Left lung (tissue), 10 donors: ENCODE data around the gene RPS16. TPM values are rescaled to one million over a fixed set of nuclear protein-coding genes. Genes with fewer than 3 reads are reported as not detected.

Experiments used
- ATAC-seq: fragments of 200-7000 bp; cut with Tn5 transposase; one replicate; pipeline ENCODE4 v1.9.1; 2020; ENCODE audit warnings: moderate library complexity
- DNase-seq, 4 donors: peaks; one replicate each; pipeline ENCODE4 v3.0.0-alpha.2; 2013 to 2020
- H3K27ac ChIP-seq, 2 donors: fragments of 200-600 bp; sonication (generic) in 1 of 2; one replicate each; pipeline versions ENCODE4 v1.5.0 to v1.8.0; 2020 to 2021
- H3K27me3 ChIP-seq, 2 donors: fragments of 200-600 bp; sonication (generic) in 1 of 2; one replicate each; pipeline versions ENCODE4 v1.5.0 to v1.8.0; 2020 to 2021
- H3K36me3 ChIP-seq, 2 donors: fragments of 200-600 bp; sonication (generic) in 1 of 2; one replicate each; pipeline versions ENCODE4 v1.5.0 to v1.8.0; 2020 to 2021
- H3K4me1 ChIP-seq, 2 donors: fragments of 200-600 bp; one replicate each; pipeline ENCODE4 v1.8.0; 2021
- H3K4me3 ChIP-seq, 2 donors: fragments of 200-600 bp; sonication (generic) in 1 of 2; one replicate each; pipeline versions ENCODE4 v1.5.0 to v1.8.0; 2020 to 2021; ENCODE audit warnings: mild to moderate bottlenecking in 1 of 2
- H3K9me3 ChIP-seq, 2 donors: fragments of 200-600 bp; sonication (generic) in 1 of 2; one replicate each; pipeline versions ENCODE4 v1.5.0 to v1.8.0; 2020 to 2021
- CTCF ChIP-seq, 2 donors: fragments of 200-600 bp; sonication (generic) in 1 of 2; IDR thresholded peaks; one replicate each; pipeline versions ENCODE4 v1.5.0 to v1.8.0; 2021; ENCODE audit warnings: antibody characterized with exemption in 2 of 2
- intact Hi-C, 2 donors: fragments of 100-400 bp; cut with DNase I; formaldehyde crosslinking; loops; one replicate each; pipeline versions ENCODE4 v1.11.2 to v1.14.2; 2022
- polyA plus RNA-seq, 6 donors: library from polyadenylated mRNA; unstranded; fragments of 120-200 nt; gene quantifications; one replicate each; pipeline ENCODE4 v1.2.1, GENCODE V29; 2013; ENCODE audit not compliant: insufficient read length in 6 of 6
- total RNA-seq, 2 donors: library from RNA; stranded (reverse); fragmentation: NEBNext Ultra II Directional; extraction: Animal tissue kit (Norgen Biotek cat#: 25700); gene quantifications; one replicate each; pipeline ENCODE4 v1.2.1, GENCODE V29; 2021
- donor health status: DM: no; HTN: yes; CAD: no.
- donor health status: DM: no; HTN: no; CAD: no.

RPS16 gene
- total and polyA plus RNA-seq, 8 donors = 1,386 to 1,755 (median 1,500) TPM

GRCh38 chr19:39390751-39391437, 44.9 kb downstream of the RPS16 start, which contains the start of the genes MED29 and PAF1:
MED29 (plus strand) TSS chr19:39391378; CDS start chr19:39391423, 45 bp downstream.
PAF1 (minus strand) TSS chr19:39391106; CDS start chr19:39390864, 242 bp downstream.
- peak; percentile 95 to 100 (median 98) for DNase-seq
- H3K4me3 ChIP-seq = peak within 1 kb of the TSS; percentile 97 to 98
- H3K27me3 ChIP-seq = no peaks in the 10 kb centered on the region
- peak; percentile 97 for ATAC-seq
- H3K4me1 ChIP-seq = peaks cover 5 to 27% of the 10 kb centered on the region in 2 donors
- no peaks in the 10 kb centered on the region for H3K9me3 ChIP-seq
- intact Hi-C loops = no loop called here
- no peak for TF ChIP-seq CTCF (IDR thresholded peaks at IDR 0.05)
- peak within 1 kb of the TSS; percentile 93 to 97 for H3K27ac ChIP-seq
- peaks cover 0 to 62% of the 10 kb centered on the region in 2 donors for H3K36me3 ChIP-seq

- no peak for TF ChIP-seq CTCF (IDR thresholded peaks at IDR 0.05)
- H3K9me3 ChIP-seq = no peaks in the 10 kb centered on the region
- intact Hi-C loops = no loop called here
- ATAC-seq = no peak
- H3K4me3 ChIP-seq = peak overlapping the region; percentile 97 to 98
- H3K36me3 ChIP-seq = peaks cover 0 to 62% of the 10 kb centered on the region in 2 donors
- H3K27ac ChIP-seq = peak overlapping the region; percentile 93 to 97
- no peak for DNase-seq
- H3K4me1 ChIP-seq = peaks cover 5 to 27% of the 10 kb centered on the region in 2 donors
- no peaks in the 10 kb centered on the region for H3K27me3 ChIP-seq
Measured at GRCh38 chr19:39390451-39390750, 45.3 kb downstream of the RPS16 start.

- intact Hi-C loops = no loop called here
- DNase-seq (no peak), ATAC-seq (no peak)
- H3K36me3 ChIP-seq = peaks cover 0 to 62% of the 10 kb centered on the region in 2 donors
- H3K27ac ChIP-seq = peak overlapping the region in 1 of 2 donors; percentile 97
- H3K9me3 ChIP-seq = no peaks in the 10 kb centered on the region
- H3K27me3 ChIP-seq = no peaks in the 10 kb centered on the region
- peak overlapping the region; percentile 97 to 98 for H3K4me3 ChIP-seq
- H3K4me1 ChIP-seq = peaks cover 5 to 27% of the 10 kb centered on the region in 2 donors
- TF ChIP-seq CTCF (IDR thresholded peaks at IDR 0.05) = no peak
Measured at GRCh38 chr19:39389631-39390414, 45.9 kb downstream of the RPS16 start.

GRCh38 chr19:39388657-39389056, 47.1 kb downstream of the RPS16 start:
- peaks cover 5 to 27% of the 10 kb centered on the region in 2 donors for H3K4me1 ChIP-seq
- no peaks in the 10 kb centered on the region for H3K9me3 ChIP-seq
- no peak overlapping the region for H3K4me3 ChIP-seq
- intact Hi-C loops = no loop called here
- ATAC-seq (no peak), DNase-seq (no peak)
- no peaks in the 10 kb centered on the region for H3K27me3 ChIP-seq
- no peak overlapping the region for H3K27ac ChIP-seq
- peaks cover 0 to 62% of the 10 kb centered on the region in 2 donors for H3K36me3 ChIP-seq
- no peak for TF ChIP-seq CTCF (IDR thresholded peaks at IDR 0.05)

DNA sequence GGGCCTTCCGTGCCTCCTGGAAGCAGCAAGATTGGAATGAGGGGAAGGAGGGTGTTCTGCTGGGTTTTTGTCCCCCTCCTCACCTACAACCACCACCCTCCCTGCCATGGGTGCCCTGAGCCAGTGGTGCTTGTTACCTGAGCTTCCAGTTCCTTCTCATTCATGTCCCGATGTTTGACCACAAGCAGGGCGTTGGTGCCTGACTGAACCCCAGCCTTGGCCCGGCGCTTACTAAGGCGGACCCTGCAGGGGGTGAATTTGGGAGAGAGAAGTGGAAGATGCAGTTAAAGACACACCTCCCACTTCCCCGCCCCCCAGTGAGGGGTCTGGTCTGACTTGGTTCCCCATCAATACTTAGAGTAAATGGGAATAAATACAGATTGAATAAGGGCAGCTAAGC, 49.2 kb downstream of the RPS16 start:
- Histone ChIP-seq H3K27ac (no peak overlapping the region), H3K4me1 (peaks cover 0 to 14% of the 10 kb centered on the region in 2 donors), H3K4me3 (no peak overlapping the region), H3K27me3 (no peaks in the 10 kb centered on the region), H3K9me3 (no peaks in the 10 kb centered on the region), H3K36me3 (peaks cover 0 to 79% of the 10 kb centered on the region in 2 donors)
- no peak for TF ChIP-seq CTCF (IDR thresholded peaks at IDR 0.05)
- intact Hi-C loops = no loop called here
- no peak for ATAC-seq
- no peak for DNase-seq
